Gastrocnemius medialis (tissue), 4 donors: Measurements from ENCODE around the gene TMEM126A. TPM values are rescaled to one million over a fixed set of nuclear protein-coding genes. Genes with fewer than 3 reads are reported as not detected.

ENCODE experiments used
- ATAC-seq, 2 donors: fragments of 150-250 bp; one replicate each; pipeline ENCODE4 v1.9.1; 2016
- DNase-seq, 2 donors: peaks; one replicate each; pipeline ENCODE4 v3.0.0-alpha.2; 2019
- H3K27ac ChIP-seq, 4 donors: fragments of 200-600 bp; sonication (generic); 1 replicate in 1 of 4; 2 replicates in 3 of 4; pipeline ENCODE4 v1.5.1; 2016 to 2018; ENCODE audit warnings: mild to moderate bottlenecking in 2 of 4, moderate library complexity in 1 of 4
- H3K27me3 ChIP-seq, 3 donors: fragments of 200-600 bp; sonication (generic) in 2 of 3; 1 replicate in 1 of 3; 2 replicates in 2 of 3; pipeline versions ENCODE4 v1.5.1 to v1.6.0; 2016 to 2019; ENCODE audit warnings: mild to moderate bottlenecking in 1 of 3, moderate library complexity in 1 of 3
- H3K36me3 ChIP-seq, 2 donors: fragments of 200-600 bp; sonication (generic) in 1 of 2; one replicate each; pipeline ENCODE4 v1.5.1; 2017 to 2018
- H3K4me1 ChIP-seq, 2 donors: fragments of 200-600 bp; sonication (generic) in 1 of 2; one replicate each; pipeline ENCODE4 v1.5.1; 2016 to 2017; ENCODE audit warnings: mild to moderate bottlenecking in 2 of 2
- H3K4me3 ChIP-seq, 4 donors: fragments of 200-600 bp; sonication (generic) in 3 of 4; 1 replicate in 1 of 4; 2 replicates in 3 of 4; pipeline ENCODE4 v1.5.1; 2016 to 2019; ENCODE audit warnings: mild to moderate bottlenecking in 2 of 4
- H3K9me3 ChIP-seq, 3 donors: fragments of 200-600 bp; sonication (generic) in 2 of 3; 1 replicate in 1 of 3; 2 replicates in 2 of 3; pipeline ENCODE4 v1.5.1; 2016 to 2019
- CTCF ChIP-seq, 5 experiments: fragments of 450-650 bp in 3 of 5; fragments of 200-600 bp in 2 of 5; sonication (generic) in 2 of 5; IDR thresholded peaks in 4 of 5; conservative IDR thresholded peaks in 1 of 5; 1 replicate in 4 of 5; 2 replicates in 1 of 5; pipeline ENCODE4 v1.5.1; 2016 to 2019; ENCODE audit warnings: antibody characterized with exemption in 5 of 5, mild to moderate bottlenecking in 3 of 5, moderate library complexity in 3 of 5
- POLR2A ChIP-seq, 2 donors: fragments of 450-650 bp; IDR thresholded peaks; one replicate each; pipeline ENCODE4 v1.6.1; 2017; ENCODE audit warnings: antibody characterized with exemption in 2 of 2, mild to moderate bottlenecking in 2 of 2, moderate library complexity in 2 of 2
- in situ Hi-C, 4 donors: fragments of 200-750 bp; cut with MboI; loops; one replicate each; pipeline versions ENCODE4 v1.15.0 to v1.8.0; 2017; ENCODE audit warnings: low sequenced_read_pairs in 4 of 4
- intact Hi-C: fragments of 100-400 bp; cut with DNase I; formaldehyde crosslinking; loops from one replicate; pipeline ENCODE4 v1.15.1; 2023; ENCODE audit warnings: low total_unique reads
- total RNA-seq, 4 donors: library from RNA; depleted of rRNA; stranded (reverse); fragments of >200 nt; gene quantifications; one replicate each; pipeline versions ENCODE4 v1.1.0 to v1.2.3, GENCODE V29; 2016

The TMEM126A gene
- total RNA-seq, 4 donors from 2014 or later: 23.9 to 46.8 (median 35.3) TPM

GRCh38 chr11:85695546-85695945 lies 47.8 kb downstream of the TMEM126A start:
- Histone ChIP-seq H3K9me3 (no peaks in the 10 kb centered on the region), H3K4me1 (no peaks in the 10 kb centered on the region), H3K4me3 (no peak overlapping the region), H3K27ac (no peak overlapping the region), H3K36me3 (no peaks in the 10 kb centered on the region), H3K27me3 (no peaks in the 10 kb centered on the region)
- no peak for DNase-seq
- intact Hi-C loops: loop anchor here (10.0 kb wide), 1 partner anchor 119 kb away; the partner anchor contains the start of gene SYTL2
- no peak for ATAC-seq
- in situ Hi-C loops: no loop called here
- TF ChIP-seq CTCF (IDR thresholded peaks at IDR 0.05 in 4 of 5, conservative IDR thresholded peaks at IDR 0.05 in 1 of 5): no peak
- TF ChIP-seq POLR2A (IDR thresholded peaks at IDR 0.05): no peak

- in situ Hi-C loops: no loop called here
- Histone ChIP-seq H3K36me3 (no peaks in the 10 kb centered on the region), H3K9me3 (no peaks in the 10 kb centered on the region), H3K4me1 (no peaks in the 10 kb centered on the region), H3K4me3 (no peak overlapping the region), H3K27me3 (no peaks in the 10 kb centered on the region), H3K27ac (no peak overlapping the region)
- DNase-seq (no peak), ATAC-seq (no peak)
- intact Hi-C loops: loop anchor here (10.0 kb wide), 1 partner anchor 117 kb away; the partner anchor contains the start of gene SYTL2
- TF ChIP-seq CTCF (IDR thresholded peaks at IDR 0.05 in 4 of 5, conservative IDR thresholded peaks at IDR 0.05 in 1 of 5) (no peak), POLR2A (IDR thresholded peaks at IDR 0.05) (no peak)
These were observed 50.0 kb downstream of the TMEM126A start for GRCh38 chr11:85697747-85698146.

GRCh38 chr11:85698195-85698594 lies 50.4 kb downstream of the TMEM126A start:
- H3K36me3 ChIP-seq: no peaks in the 10 kb centered on the region
- H3K27me3 ChIP-seq: no peaks in the 10 kb centered on the region
- DNase-seq (no peak), ATAC-seq (no peak)
- H3K27ac ChIP-seq: no peak overlapping the region
- in situ Hi-C loops (no loop called here), intact Hi-C loops (loop anchor here (10.0 kb wide), 1 partner anchor 117 kb away; the partner anchor contains the start of gene SYTL2)
- H3K4me1 ChIP-seq: no peaks in the 10 kb centered on the region
- TF ChIP-seq POLR2A (IDR thresholded peaks at IDR 0.05) (no peak), CTCF (IDR thresholded peaks at IDR 0.05 in 4 of 5, conservative IDR thresholded peaks at IDR 0.05 in 1 of 5) (no peak)
- no peaks in the 10 kb centered on the region for H3K9me3 ChIP-seq
- no peak overlapping the region for H3K4me3 ChIP-seq

- no peak for DNase-seq
- no peaks in the 10 kb centered on the region for H3K36me3 ChIP-seq
- H3K4me3 ChIP-seq: no peak overlapping the region
- H3K27me3 ChIP-seq: no peaks in the 10 kb centered on the region
- intact Hi-C loops (loop anchor here (10.0 kb wide), 1 partner anchor 115 kb away; the partner anchor contains the start of gene SYTL2), in situ Hi-C loops (no loop called here)
- no peak overlapping the region for H3K27ac ChIP-seq
- TF ChIP-seq CTCF (IDR thresholded peaks at IDR 0.05 in 4 of 5, conservative IDR thresholded peaks at IDR 0.05 in 1 of 5) (no peak), POLR2A (IDR thresholded peaks at IDR 0.05) (no peak)
- no peaks in the 10 kb centered on the region for H3K4me1 ChIP-seq
- no peaks in the 10 kb centered on the region for H3K9me3 ChIP-seq
- no peak for ATAC-seq
These were observed 52.4 kb downstream of the TMEM126A start for GRCh38 chr11:85699957-85700741.
